ENCODE data around the gene MAGEC2. TPM values are rescaled to one million over a fixed set of nuclear protein-coding genes. Genes with fewer than 3 reads are reported as not detected.

The MAGEC2 gene
- polyA plus RNA-seq (2013, experiment 1 of 2): not detected
- not detected for polyA plus RNA-seq (2013, experiment 2 of 2)

GRCh38 chrX:142204522-142205433 is at the start of gene MAGEC2:
MAGEC2 (minus strand) TSS chrX:142205290; CDS start chrX:142203987, 1,303 bp downstream.
- no peaks in the 10 kb centered on the region for H3K9me3 ChIP-seq (ENCODE audit: control insufficient read depth, low read length)
- no peak within 1 kb of the TSS for H3K27ac ChIP-seq (ENCODE audit: low read depth, low read length, severe bottlenecking)
- 96% methylated on average over 13 of the region's 28 CpGs; no CpG with 5 or more reads in 1 of the 2 experiments for WGBS, 2 experiments (ENCODE audit: insufficient coverage in 2 of 2)
- H3K4me3 ChIP-seq (ENCODE audit: extremely low read depth, insufficient read depth, low read length, poor library complexity, severe bottlenecking): no peak within 1 kb of the TSS
- H3K36me3 ChIP-seq (ENCODE audit: control insufficient read depth, insufficient read depth, low read length): no peaks in the 10 kb centered on the region
- no peaks in the 10 kb centered on the region for H3K4me1 ChIP-seq (ENCODE audit: control insufficient read depth, insufficient read depth, low read length, poor library complexity, severe bottlenecking)

GRCh38 chrX:142251680-142252079 is 46.6 kb upstream of the MAGEC2 start:
- no peaks in the 10 kb centered on the region for H3K36me3 ChIP-seq (ENCODE audit: control insufficient read depth, insufficient read depth, low read length)
- no peak overlapping the region for H3K4me3 ChIP-seq (ENCODE audit: extremely low read depth, insufficient read depth, low read length, poor library complexity, severe bottlenecking)
- no peaks in the 10 kb centered on the region for H3K9me3 ChIP-seq (ENCODE audit: control insufficient read depth, low read length)
- WGBS, 2 experiments (ENCODE audit: insufficient coverage in 2 of 2): no CpG with 5 or more reads among the region's 4 CpGs
- H3K27ac ChIP-seq (ENCODE audit: low read depth, low read length, severe bottlenecking): no peak overlapping the region
- H3K4me1 ChIP-seq (ENCODE audit: control insufficient read depth, insufficient read depth, low read length, poor library complexity, severe bottlenecking): no peaks in the 10 kb centered on the region

- WGBS, 2 experiments (ENCODE audit: insufficient coverage in 2 of 2): 100% methylated on average over 2 of the region's 4 CpGs; no CpG with 5 or more reads in 1 of the 2 experiments
- Histone ChIP-seq H3K4me3 (ENCODE audit: extremely low read depth, insufficient read depth, low read length, poor library complexity, severe bottlenecking) (no peak overlapping the region), H3K9me3 (ENCODE audit: control insufficient read depth, low read length) (no peaks in the 10 kb centered on the region), H3K36me3 (ENCODE audit: control insufficient read depth, insufficient read depth, low read length) (no peaks in the 10 kb centered on the region), H3K4me1 (ENCODE audit: control insufficient read depth, insufficient read depth, low read length, poor library complexity, severe bottlenecking) (no peaks in the 10 kb centered on the region), H3K27ac (ENCODE audit: low read depth, low read length, severe bottlenecking) (no peak overlapping the region)
These were observed 46.1 kb upstream of the MAGEC2 start for GRCh38 chrX:142251202-142251601.

GRCh38 chrX:142250502-142250901 is 45.4 kb upstream of the MAGEC2 start:
- no peak overlapping the region for H3K27ac ChIP-seq (ENCODE audit: low read depth, low read length, severe bottlenecking)
- 97 to 100% methylated on average over 1 to 3 of the region's 4 CpGs for WGBS, 2 experiments (ENCODE audit: insufficient coverage in 2 of 2)
- no peaks in the 10 kb centered on the region for H3K9me3 ChIP-seq (ENCODE audit: control insufficient read depth, low read length)
- H3K4me1 ChIP-seq (ENCODE audit: control insufficient read depth, insufficient read depth, low read length, poor library complexity, severe bottlenecking): no peaks in the 10 kb centered on the region
- no peaks in the 10 kb centered on the region for H3K36me3 ChIP-seq (ENCODE audit: control insufficient read depth, insufficient read depth, low read length)
- H3K4me3 ChIP-seq (ENCODE audit: extremely low read depth, insufficient read depth, low read length, poor library complexity, severe bottlenecking): no peak overlapping the region

- Histone ChIP-seq H3K36me3 (ENCODE audit: control insufficient read depth, insufficient read depth, low read length) (no peaks in the 10 kb centered on the region), H3K4me1 (ENCODE audit: control insufficient read depth, insufficient read depth, low read length, poor library complexity, severe bottlenecking) (no peaks in the 10 kb centered on the region), H3K27ac (ENCODE audit: low read depth, low read length, severe bottlenecking) (no peak overlapping the region), H3K4me3 (ENCODE audit: extremely low read depth, insufficient read depth, low read length, poor library complexity, severe bottlenecking) (no peak overlapping the region), H3K9me3 (ENCODE audit: control insufficient read depth, low read length) (no peaks in the 10 kb centered on the region)
- 80 to 90% methylated on average over 1 to 3 of the region's 5 CpGs for WGBS, 2 experiments (ENCODE audit: insufficient coverage in 2 of 2)
These were observed 44.6 kb upstream of the MAGEC2 start for GRCh38 chrX:142249721-142250120.

- Histone ChIP-seq H3K4me1 (ENCODE audit: control insufficient read depth, insufficient read depth, low read length, poor library complexity, severe bottlenecking) (no peaks in the 10 kb centered on the region), H3K4me3 (ENCODE audit: extremely low read depth, insufficient read depth, low read length, poor library complexity, severe bottlenecking) (no peak overlapping the region), H3K9me3 (ENCODE audit: control insufficient read depth, low read length) (no peaks in the 10 kb centered on the region), H3K27ac (ENCODE audit: low read depth, low read length, severe bottlenecking) (no peak overlapping the region), H3K36me3 (ENCODE audit: control insufficient read depth, insufficient read depth, low read length) (no peaks in the 10 kb centered on the region)
- WGBS, 2 experiments (ENCODE audit: insufficient coverage in 2 of 2): 33 to 40% methylated on average over 2 to 3 of the region's 4 CpGs
These were observed 39.5 kb upstream of the MAGEC2 start for GRCh38 chrX:142244568-142244967.

GRCh38 chrX:142238536-142238935 is 33.4 kb upstream of the MAGEC2 start:
- Histone ChIP-seq H3K9me3 (ENCODE audit: control insufficient read depth, low read length) (no peaks in the 10 kb centered on the region), H3K36me3 (ENCODE audit: control insufficient read depth, insufficient read depth, low read length) (no peaks in the 10 kb centered on the region), H3K27ac (ENCODE audit: low read depth, low read length, severe bottlenecking) (no peak overlapping the region), H3K4me3 (ENCODE audit: extremely low read depth, insufficient read depth, low read length, poor library complexity, severe bottlenecking) (no peak overlapping the region), H3K4me1 (ENCODE audit: control insufficient read depth, insufficient read depth, low read length, poor library complexity, severe bottlenecking) (no peaks in the 10 kb centered on the region)
- WGBS, 2 experiments (ENCODE audit: insufficient coverage in 2 of 2): no CpG with 5 or more reads among the region's 1 CpG

- WGBS, 2 experiments (ENCODE audit: insufficient coverage in 2 of 2): no CpG with 5 or more reads among the region's 1 CpG
- Histone ChIP-seq H3K9me3 (ENCODE audit: control insufficient read depth, low read length) (no peaks in the 10 kb centered on the region), H3K4me1 (ENCODE audit: control insufficient read depth, insufficient read depth, low read length, poor library complexity, severe bottlenecking) (no peaks in the 10 kb centered on the region), H3K4me3 (ENCODE audit: extremely low read depth, insufficient read depth, low read length, poor library complexity, severe bottlenecking) (no peak overlapping the region), H3K27ac (ENCODE audit: low read depth, low read length, severe bottlenecking) (no peak overlapping the region), H3K36me3 (ENCODE audit: control insufficient read depth, insufficient read depth, low read length) (no peaks in the 10 kb centered on the region)
These were observed 28.3 kb upstream of the MAGEC2 start for GRCh38 chrX:142233400-142233799.

- no peak overlapping the region for H3K27ac ChIP-seq (ENCODE audit: low read depth, low read length, severe bottlenecking)
- WGBS, 2 experiments (ENCODE audit: insufficient coverage in 2 of 2): 100% methylated on average over 1 to 2 of the region's 4 CpGs
- H3K4me3 ChIP-seq (ENCODE audit: extremely low read depth, insufficient read depth, low read length, poor library complexity, severe bottlenecking): no peak overlapping the region
These were observed 9.0 kb upstream of the MAGEC2 start for GRCh38 chrX:142214081-142214480.

GRCh38 chrX:142201113-142201512 is 4.0 kb downstream of the MAGEC2 start:
- Histone ChIP-seq H3K4me1 (ENCODE audit: control insufficient read depth, insufficient read depth, low read length, poor library complexity, severe bottlenecking) (no peaks in the 10 kb centered on the region), H3K9me3 (ENCODE audit: control insufficient read depth, low read length) (no peaks in the 10 kb centered on the region), H3K36me3 (ENCODE audit: control insufficient read depth, insufficient read depth, low read length) (no peaks in the 10 kb centered on the region), H3K4me3 (ENCODE audit: extremely low read depth, insufficient read depth, low read length, poor library complexity, severe bottlenecking) (no peak overlapping the region), H3K27ac (ENCODE audit: low read depth, low read length, severe bottlenecking) (no peak overlapping the region)
- WGBS, 2 experiments (ENCODE audit: insufficient coverage in 2 of 2): no CpG with 5 or more reads among the region's 2 CpGs

More at GRCh38 chrX:142214081-142214480, 9.0 kb upstream of the MAGEC2 start:
- H3K36me3 ChIP-seq (ENCODE audit: control insufficient read depth, insufficient read depth, low read length): no peaks in the 10 kb centered on the region
- no peaks in the 10 kb centered on the region for H3K4me1 ChIP-seq (ENCODE audit: control insufficient read depth, insufficient read depth, low read length, poor library complexity, severe bottlenecking)
- H3K9me3 ChIP-seq (ENCODE audit: control insufficient read depth, low read length): no peaks in the 10 kb centered on the region

GRCh38 chrX:142186103-142186502 is 19.0 kb downstream of the MAGEC2 start:
- no peak overlapping the region for H3K4me3 ChIP-seq (ENCODE audit: extremely low read depth, insufficient read depth, low read length, poor library complexity, severe bottlenecking)
- no CpG with 5 or more reads among the region's 2 CpGs for WGBS, 2 experiments (ENCODE audit: insufficient coverage in 2 of 2)
- no peaks in the 10 kb centered on the region for H3K36me3 ChIP-seq (ENCODE audit: control insufficient read depth, insufficient read depth, low read length)
- no peaks in the 10 kb centered on the region for H3K9me3 ChIP-seq (ENCODE audit: control insufficient read depth, low read length)
- H3K4me1 ChIP-seq (ENCODE audit: control insufficient read depth, insufficient read depth, low read length, poor library complexity, severe bottlenecking): no peaks in the 10 kb centered on the region
- H3K27ac ChIP-seq (ENCODE audit: low read depth, low read length, severe bottlenecking): no peak overlapping the region

All from mesodermal cell (in vitro differentiated cells).